ENCODE data around the gene TRIM26.
"Not testable (repeated sequence)": the region's sequence is repeated elsewhere in the genome, so short reads cannot be mapped to it uniquely, and the experiment has no call there.

TRIM26 gene

DNA sequence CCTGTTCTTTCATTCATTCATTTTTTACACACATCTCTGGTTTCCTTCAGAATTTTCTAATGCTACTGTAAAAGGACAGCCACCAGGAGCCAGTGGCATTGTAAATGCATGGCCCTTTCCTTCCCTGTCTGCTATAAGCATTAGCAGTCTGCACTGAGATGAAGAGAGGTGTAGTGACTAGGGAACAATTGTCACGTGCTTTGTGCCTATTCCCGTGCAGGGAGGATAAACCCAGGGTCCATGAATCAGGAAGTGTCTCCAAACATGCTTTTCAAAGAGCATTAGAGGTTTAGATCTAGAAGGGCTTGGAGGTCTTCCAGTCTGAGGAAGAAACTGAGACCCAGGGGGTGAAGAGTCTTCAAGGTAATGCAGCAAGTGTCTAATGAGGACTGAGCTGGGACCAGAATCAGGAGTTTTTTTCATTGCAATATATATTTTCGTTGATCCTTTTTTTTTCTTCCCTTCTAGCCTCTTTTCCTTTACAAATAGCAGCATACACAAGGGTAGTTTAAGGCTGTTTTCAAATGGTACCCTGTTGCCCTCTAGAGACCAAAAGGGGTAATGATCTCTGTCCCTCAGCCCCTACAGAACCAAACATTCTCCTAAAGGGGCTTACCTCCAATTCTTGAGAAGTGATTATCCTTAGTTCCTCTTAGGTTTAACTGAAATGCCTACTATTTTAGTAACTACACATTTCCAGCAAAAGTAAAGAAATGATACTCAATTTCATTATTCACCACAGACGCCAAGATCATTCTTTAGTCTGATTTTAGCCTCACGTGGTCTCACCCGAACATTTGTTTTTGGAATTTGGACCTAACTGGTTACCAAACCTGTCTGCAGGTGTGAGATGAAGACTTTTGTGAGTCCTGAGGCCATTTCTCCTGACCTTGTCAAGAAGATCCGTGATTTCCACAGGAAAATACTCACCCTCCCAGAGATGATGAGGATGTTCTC, 43.3 kb downstream of the TRIM26 start:
- TF ChIP-seq MYC (IDR thresholded peaks at IDR 0.05; ENCODE audit: low read depth, low read length) (no peak), POLR2A (IDR thresholded peaks at IDR 0.05; ENCODE audit: extremely low read depth, insufficient read length) (no peak), MAX (IDR thresholded peaks at IDR 0.05; ENCODE audit: low read depth, low read length) (0 out of 2 replicates have a peak, but pooled peaks have one; percentile 16)
- TF ChIP-seq, protein P1, sequence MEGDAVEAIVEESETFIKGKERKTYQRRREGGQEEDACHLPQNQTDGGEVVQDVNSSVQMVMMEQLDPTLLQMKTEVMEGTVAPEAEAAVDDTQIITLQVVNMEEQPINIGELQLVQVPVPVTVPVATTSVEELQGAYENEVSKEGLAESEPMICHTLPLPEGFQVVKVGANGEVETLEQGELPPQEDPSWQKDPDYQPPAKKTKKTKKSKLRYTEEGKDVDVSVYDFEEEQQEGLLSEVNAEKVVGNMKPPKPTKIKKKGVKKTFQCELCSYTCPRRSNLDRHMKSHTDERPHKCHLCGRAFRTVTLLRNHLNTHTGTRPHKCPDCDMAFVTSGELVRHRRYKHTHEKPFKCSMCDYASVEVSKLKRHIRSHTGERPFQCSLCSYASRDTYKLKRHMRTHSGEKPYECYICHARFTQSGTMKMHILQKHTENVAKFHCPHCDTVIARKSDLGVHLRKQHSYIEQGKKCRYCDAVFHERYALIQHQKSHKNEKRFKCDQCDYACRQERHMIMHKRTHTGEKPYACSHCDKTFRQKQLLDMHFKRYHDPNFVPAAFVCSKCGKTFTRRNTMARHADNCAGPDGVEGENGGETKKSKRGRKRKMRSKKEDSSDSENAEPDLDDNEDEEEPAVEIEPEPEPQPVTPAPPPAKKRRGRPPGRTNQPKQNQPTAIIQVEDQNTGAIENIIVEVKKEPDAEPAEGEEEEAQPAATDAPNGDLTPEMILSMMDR (IDR thresholded peaks at IDR 0.05; ENCODE audit: low read depth, low read length), result peak; percentile 83
- no peak overlapping the region for H3K4me3 ChIP-seq (ENCODE audit: low read depth, low read length)
- peak; percentile 70 for DNase-seq (ENCODE audit: low read depth)

GRCh38 chr6:30168741-30169140, 44.5 kb downstream of the TRIM26 start:
- TF ChIP-seq POLR2A (IDR thresholded peaks at IDR 0.05; ENCODE audit: extremely low read depth, insufficient read length) (no peak), MYC (IDR thresholded peaks at IDR 0.05; ENCODE audit: low read depth, low read length) (no peak), MAX (IDR thresholded peaks at IDR 0.05; ENCODE audit: low read depth, low read length) (no peak)
- TF ChIP-seq, protein P1 (IDR thresholded peaks at IDR 0.05; ENCODE audit: low read depth, low read length), result no peak
- DNase-seq (ENCODE audit: low read depth), result no peak
- H3K4me3 ChIP-seq (ENCODE audit: low read depth, low read length), result no peak overlapping the region

DNA sequence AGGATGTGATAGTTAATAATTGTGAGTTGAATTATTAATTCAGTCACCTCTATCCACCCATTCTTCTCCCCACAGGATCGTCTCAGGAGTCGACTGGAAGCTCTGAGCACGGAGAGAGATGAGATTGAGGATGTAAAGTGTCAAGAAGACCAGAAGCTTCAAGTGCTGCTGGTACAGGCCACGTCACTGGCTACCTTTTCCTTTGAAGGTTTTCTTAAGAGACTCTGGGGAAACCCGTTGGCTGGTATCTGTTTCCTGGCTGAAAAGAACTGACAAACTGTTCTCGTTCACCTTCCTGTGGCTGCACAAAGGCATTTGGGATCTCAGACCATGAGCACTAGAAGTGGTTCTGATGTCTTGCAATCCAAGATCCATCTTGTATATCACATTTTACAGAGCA, 46.1 kb downstream of the TRIM26 start:
- DNase-seq (ENCODE audit: low read depth), result no peak
- TF ChIP-seq MYC (IDR thresholded peaks at IDR 0.05; ENCODE audit: low read depth, low read length), result no peak
- no peak for TF ChIP-seq POLR2A (IDR thresholded peaks at IDR 0.05; ENCODE audit: extremely low read depth, insufficient read length)
- TF ChIP-seq MAX (IDR thresholded peaks at IDR 0.05; ENCODE audit: low read depth, low read length), result no peak
- TF ChIP-seq, protein P1 (IDR thresholded peaks at IDR 0.05; ENCODE audit: low read depth, low read length), result no peak
- H3K4me3 ChIP-seq (ENCODE audit: low read depth, low read length), result no peak overlapping the region

DNA sequence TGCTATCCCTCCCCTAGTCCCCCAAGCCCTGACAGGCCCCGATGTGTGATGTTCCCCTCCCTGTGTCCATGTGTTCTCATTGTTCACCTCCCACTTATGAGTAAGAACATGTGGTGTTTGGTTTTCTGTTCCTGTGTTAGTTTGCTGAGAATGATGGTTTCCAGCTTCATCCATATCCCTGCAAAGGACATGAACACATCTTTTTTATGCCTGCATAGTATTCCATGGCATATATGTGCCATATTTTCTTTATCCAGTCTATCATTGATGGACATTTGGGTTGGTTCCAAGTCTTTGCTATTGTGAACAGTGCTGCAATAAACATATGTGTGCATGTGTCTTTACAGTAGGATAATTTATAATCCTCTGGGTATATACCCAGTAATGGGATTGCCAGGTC, 48.0 kb downstream of the TRIM26 start:
- not testable (repeated sequence) for DNase-seq (ENCODE audit: low read depth); H3K4me3 ChIP-seq (ENCODE audit: low read depth, low read length)

DNA sequence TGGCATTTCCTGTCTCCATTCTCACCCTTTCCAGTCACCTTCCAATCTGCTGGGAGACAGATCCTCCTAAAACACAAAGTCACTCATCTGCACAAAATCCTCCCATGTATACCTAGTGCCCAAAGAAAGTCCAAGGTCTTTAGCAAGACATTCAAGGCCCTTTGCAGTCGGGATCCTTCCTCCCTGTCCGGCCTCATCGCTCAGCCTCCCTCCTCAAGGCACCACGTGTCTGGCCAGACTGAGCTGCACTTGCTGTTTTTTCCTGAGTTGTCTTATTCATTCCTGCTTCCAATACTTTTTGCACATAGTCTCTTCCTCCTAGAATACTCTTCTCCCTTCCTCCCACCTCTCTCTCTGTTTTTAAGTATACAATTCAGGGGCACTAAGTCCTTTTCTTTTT, 48.5 kb downstream of the TRIM26 start:
- TF ChIP-seq MYC (IDR thresholded peaks at IDR 0.05; ENCODE audit: low read depth, low read length), result no peak
- TF ChIP-seq POLR2A (IDR thresholded peaks at IDR 0.05; ENCODE audit: extremely low read depth, insufficient read length), result no peak
- TF ChIP-seq, protein P1 (IDR thresholded peaks at IDR 0.05; ENCODE audit: low read depth, low read length), result no peak
- TF ChIP-seq MAX (IDR thresholded peaks at IDR 0.05; ENCODE audit: low read depth, low read length), result no peak
- no peak for DNase-seq (ENCODE audit: low read depth)
- H3K4me3 ChIP-seq (ENCODE audit: low read depth, low read length), result no peak overlapping the region

DNA sequence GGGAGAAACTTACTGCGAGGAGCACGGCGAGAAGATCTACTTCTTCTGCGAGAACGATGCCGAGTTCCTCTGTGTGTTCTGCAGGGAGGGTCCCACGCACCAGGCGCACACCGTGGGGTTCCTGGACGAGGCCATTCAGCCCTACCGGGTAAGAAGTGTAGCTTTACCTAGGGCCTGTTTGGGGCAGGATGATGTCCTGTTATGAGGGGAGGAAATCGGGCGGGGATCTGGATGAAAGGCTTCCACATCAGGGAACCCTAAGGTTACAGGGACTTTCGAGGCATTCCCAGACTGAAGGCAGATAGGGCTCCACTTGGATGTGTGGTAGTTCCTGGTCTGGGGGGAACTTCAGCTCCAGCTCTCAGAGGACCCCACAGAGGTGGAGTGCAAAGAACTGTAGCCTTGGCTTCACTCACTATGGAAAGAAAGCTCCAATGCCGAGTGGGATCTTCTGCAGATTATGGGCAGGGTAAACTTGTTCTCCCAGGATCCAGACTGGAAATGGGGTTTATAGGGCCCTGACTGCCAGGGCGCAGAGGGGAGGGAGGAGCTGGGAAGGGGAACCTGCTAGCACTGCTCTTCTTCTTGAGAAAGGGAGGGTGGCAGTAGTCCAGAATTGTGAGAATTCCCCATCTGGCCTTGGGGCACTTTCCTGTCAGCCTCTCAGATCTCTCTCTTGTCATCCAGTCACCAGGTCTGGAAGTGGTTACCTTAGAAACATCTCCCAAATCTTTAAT, 49.1 kb downstream of the TRIM26 start:
- H3K4me3 ChIP-seq (ENCODE audit: low read depth, low read length), result no peak overlapping the region
- no peak for DNase-seq (ENCODE audit: low read depth)

More for the DNA sequence above, 49.1 kb downstream of the TRIM26 start:
- TF ChIP-seq, protein P1 (IDR thresholded peaks at IDR 0.05; ENCODE audit: low read depth, low read length), result no peak
- TF ChIP-seq POLR2A (IDR thresholded peaks at IDR 0.05; ENCODE audit: extremely low read depth, insufficient read length) (no peak), MAX (IDR thresholded peaks at IDR 0.05; ENCODE audit: low read depth, low read length) (no peak), MYC (IDR thresholded peaks at IDR 0.05; ENCODE audit: low read depth, low read length) (no peak)
